Gastroesophageal sphincter (tissue), 3 donors: Measurements from ENCODE around the gene KIF1A.

Source experiments
- CTCF ChIP-seq, 4 experiments: fragments of 200-600 bp in 2 of 4; fragments of 450-650 bp in 2 of 4; sonication (generic) in 1 of 4; IDR thresholded peaks; one replicate each; pipeline ENCODE4 v1.5.1; 2017 to 2019; ENCODE audit warnings: antibody characterized with exemption in 4 of 4, mild to moderate bottlenecking in 2 of 4, moderate library complexity in 2 of 4
- EP300 ChIP-seq: sonication (generic); formaldehyde crosslinking; IDR thresholded peaks from one replicate; pipeline ENCODE4 v1.6.1; 2017; ENCODE audit warnings: antibody characterized with exemption, mild to moderate bottlenecking
- POLR2A ChIP-seq, 2 donors: fragments of 450-650 bp; IDR thresholded peaks; one replicate each; pipeline ENCODE4 v1.6.1; 2017; ENCODE audit warnings: antibody characterized with exemption in 2 of 2, mild to moderate bottlenecking in 2 of 2, moderate library complexity in 1 of 2
- POLR2AphosphoS5 ChIP-seq: sonication (generic); formaldehyde crosslinking; IDR thresholded peaks from one replicate; pipeline ENCODE4 v1.6.1; 2017; ENCODE audit warnings: antibody characterized with exemption

GRCh38 chr2:240791821-240792628 lies 28.0 kb downstream of the KIF1A start:
- no peak for TF ChIP-seq POLR2A (IDR thresholded peaks at IDR 0.05)
- TF ChIP-seq CTCF (IDR thresholded peaks at IDR 0.05), result no peak
- no peak for TF ChIP-seq EP300
- TF ChIP-seq POLR2AphosphoS5, result no peak
